Jurkat, Clone E6-1 (cell line): Measurements from ENCODE around the gene CEBPG.

Experiments used
- DNase-seq: peaks from one replicate; pipeline ENCODE4 v3.0.0-alpha.2; 2011; ENCODE audit warnings: low read depth, low spot score
- H3K4me3 ChIP-seq: 2 replicates; pipeline ENCODE4 v1.5.1; 2011; ENCODE audit warnings: mild to moderate bottlenecking, low read length, control low read depth, moderate library complexity

Gene CEBPG

GRCh38 chr19:33349319-33350289, 23.9 kb upstream of the CEBPG start:
- H3K4me3 ChIP-seq: no peak overlapping the region
- DNase-seq: no peak

- H3K4me3 ChIP-seq: no peak overlapping the region
- no peak for DNase-seq
These were observed 22.8 kb upstream of the CEBPG start for GRCh38 chr19:33350538-33351309.

- DNase-seq: no peak
- no peak overlapping the region for H3K4me3 ChIP-seq
These were observed 18.0 kb upstream of the CEBPG start for GRCh38 chr19:33355535-33355934.

GRCh38 chr19:33357556-33357955, 16.0 kb upstream of the CEBPG start:
- DNase-seq: no peak
- no peak overlapping the region for H3K4me3 ChIP-seq

GRCh38 chr19:33358408-33358807, 15.1 kb upstream of the CEBPG start:
- H3K4me3 ChIP-seq: no peak overlapping the region
- DNase-seq: no peak

GRCh38 chr19:33359581-33359980, 13.9 kb upstream of the CEBPG start:
- DNase-seq: no peak
- no peak overlapping the region for H3K4me3 ChIP-seq

GRCh38 chr19:33362508-33363228, 10.8 kb upstream of the CEBPG start:
- no peak overlapping the region for H3K4me3 ChIP-seq
- DNase-seq: no peak

- H3K4me3 ChIP-seq: no peak overlapping the region
- DNase-seq: no peak
These were observed 10.0 kb upstream of the CEBPG start for GRCh38 chr19:33363476-33363875.

- no peak for DNase-seq
- no peak overlapping the region for H3K4me3 ChIP-seq
These were observed 7.8 kb upstream of the CEBPG start for GRCh38 chr19:33365691-33366090.

- no peak overlapping the region for H3K4me3 ChIP-seq
- DNase-seq: no peak
These were observed 7.4 kb upstream of the CEBPG start for GRCh38 chr19:33366127-33366526.

- no peak overlapping the region for H3K4me3 ChIP-seq
These were observed 6.6 kb upstream of the CEBPG start for GRCh38 chr19:33366897-33367296.

GRCh38 chr19:33368074-33368864, 5.2 kb upstream of the CEBPG start:
- H3K4me3 ChIP-seq: no peak overlapping the region
- peak; percentile 22 for DNase-seq

More at GRCh38 chr19:33366897-33367296, 6.6 kb upstream of the CEBPG start:
- DNase-seq: no peak

GRCh38 chr19:33370783-33371182, 2.7 kb upstream of the CEBPG start:
- no peak overlapping the region for H3K4me3 ChIP-seq
- DNase-seq: no peak

- DNase-seq: peak; percentile 9
These were observed 766 bp downstream of the CEBPG start for GRCh38 chr19:33374236-33374714.

GRCh38 chr19:33375156-33375836, 1.8 kb downstream of the CEBPG start:
- DNase-seq: no peak
- H3K4me3 ChIP-seq: no peak overlapping the region

More at GRCh38 chr19:33374236-33374714, 766 bp downstream of the CEBPG start:
- peak overlapping the region; percentile 75 for H3K4me3 ChIP-seq

GRCh38 chr19:33375837-33376159, 2.3 kb downstream of the CEBPG start:
- DNase-seq: no peak
- no peak overlapping the region for H3K4me3 ChIP-seq

GRCh38 chr19:33376423-33376822, 2.9 kb downstream of the CEBPG start:
- no peak for DNase-seq
- H3K4me3 ChIP-seq: no peak overlapping the region

- DNase-seq: no peak
- no peak overlapping the region for H3K4me3 ChIP-seq
These were observed 3.5 kb downstream of the CEBPG start for GRCh38 chr19:33376941-33377557.
